K562 (cell line): Measurements from ENCODE around the gene GASK1A. TPM values are rescaled to one million over a fixed set of nuclear protein-coding genes. Genes with fewer than 3 reads are reported as not detected.
A peak's percentile ranks its signal among the peaks of the same experiment; 100 is the strongest.

ENCODE experiments used
- ATAC-seq: fragments of 200-7000 bp; cut with Tn5 transposase; 3 replicates; pipeline ENCODE4 v1.9.1; 2020; ENCODE audit warnings: moderate library complexity
- BruUV-seq: library from RNA; stranded (reverse); fragments of 400-500 nt; replicated peaks from 2 replicates; lab custom pipeline; 2021; lab: Mats Ljungman, UMichigan
- CTCF ChIA-PET: fragments of 300-600 bp; formaldehyde crosslinking; extraction: SDS; loops from one replicate; lab custom pipeline; 2021; ENCODE audit warnings: low intra/inter-chr PET ratio; lab: Yijun Ruan, JAX
- POLR2A ChIA-PET: fragments of 300-600, 350-650 bp; sonication (Branson Sonifier 250); formaldehyde crosslinking; extraction: SDS; loops from one replicate; lab custom pipeline; 2021; ENCODE audit warnings: antibody characterized with exemption, inconsistent platforms; lab: Yijun Ruan, JAX
- DNase-seq, 4 experiments: peaks; one replicate each; pipeline versions ENCODE4 v3.0.0 to v3.0.0-alpha.2; 2011 to 2018; ENCODE audit warnings: low spot score in 3 of 4, mixed read lengths in 3 of 4; ENCODE audit errors: extremely low read depth in 1 of 4
- FAIRE-seq: peaks from 2 replicates; lab custom pipeline; 2011; peaks lifted over from hg19 to GRCh38; lab: Jason Lieb, UNC
- H2AFZ ChIP-seq: 2 replicates; pipeline ENCODE4 v1.6.0; 2011; ENCODE audit warnings: low read depth, low read length, control low read depth, inconsistent platforms
- H3K27ac ChIP-seq: fragments of 200-600 bp; 3 replicates; pipeline ENCODE4 v1.8.0; 2011; ENCODE audit warnings: low read depth, mild to moderate bottlenecking, control low read depth, inconsistent platforms, low read length, moderate library complexity, mixed read lengths; ENCODE audit errors: extremely low read depth
- H3K27me3 ChIP-seq, 2 experiments: fragments of 300-600 bp in 1 of 2; 2 replicates in 1 of 2; 3 replicates in 1 of 2; pipeline versions ENCODE4 v1.6.0 to v1.8.0; 2011; ENCODE audit warnings: inconsistent platforms in 2 of 2, low read length in 2 of 2, mild to moderate bottlenecking in 1 of 2, mixed read lengths in 1 of 2, moderate library complexity in 1 of 2; ENCODE audit not compliant: control insufficient read depth in 2 of 2, insufficient read depth in 2 of 2
- H3K36me3 ChIP-seq: fragments of 300-600 bp; 3 replicates; pipeline ENCODE4 v1.8.0; 2011; ENCODE audit warnings: mild to moderate bottlenecking, low read length, inconsistent platforms; ENCODE audit not compliant: control insufficient read depth, insufficient read depth
- H3K4me1 ChIP-seq, 2 experiments: fragments of 200-600 bp in 1 of 2; replicated peaks in 1 of 2; 2 replicates in 1 of 2; 3 replicates in 1 of 2; pipeline versions ENCODE4 v1.5.1 to v1.8.0; 2011; ENCODE audit warnings: inconsistent platforms in 2 of 2, low read length in 2 of 2, mild to moderate bottlenecking in 1 of 2, mixed read lengths in 1 of 2, moderate library complexity in 1 of 2; ENCODE audit not compliant: control insufficient read depth in 2 of 2, insufficient read depth in 2 of 2
- H3K4me2 ChIP-seq: 2 replicates; pipeline ENCODE4 v1.6.1; 2011; ENCODE audit warnings: low read length, control low read depth, inconsistent platforms, mixed read lengths; ENCODE audit not compliant: insufficient read depth
- H3K4me3 ChIP-seq: fragments of 200-600 bp; sonication (generic), shearing (Covaris generic); 2 replicates; pipeline ENCODE4 v1.5.1; 2016; ENCODE audit warnings: control low read depth, inconsistent platforms
- H3K79me2 ChIP-seq: fragments of 200-600 bp; 3 replicates; pipeline ENCODE4 v1.8.0; 2011; ENCODE audit warnings: low read length, inconsistent platforms; ENCODE audit not compliant: control insufficient read depth, insufficient read depth
- H3K9ac ChIP-seq, 2 experiments: 2 replicates each; pipeline versions ENCODE4 v1.6.0 to v1.6.1; 2011; ENCODE audit warnings: low read depth in 2 of 2, low read length in 2 of 2, control low read depth in 1 of 2, inconsistent platforms in 1 of 2, mild to moderate bottlenecking in 1 of 2, mixed read lengths in 1 of 2; ENCODE audit not compliant: insufficient read depth in 1 of 2
- H3K9me1 ChIP-seq: one replicate; pipeline ENCODE4 v1.6.0; 2011; ENCODE audit warnings: inconsistent platforms, mild to moderate bottlenecking, low read length, moderate library complexity; ENCODE audit not compliant: control insufficient read depth, insufficient read depth
- H3K9me3 ChIP-seq: replicated peaks from 2 replicates; pipeline ENCODE4 v1.5.1; 2011; ENCODE audit warnings: low read depth, low read length, inconsistent platforms; ENCODE audit not compliant: control insufficient read depth, insufficient read depth
- H4K20me1 ChIP-seq: replicated peaks from 2 replicates; pipeline ENCODE4 v1.6.1; 2011; ENCODE audit warnings: low read length, inconsistent platforms, mixed read lengths; ENCODE audit not compliant: control insufficient read depth, insufficient read depth
- SPI1 ChIP-seq: IDR thresholded peaks from 2 replicates; pipeline ENCODE4 v1.6.1; 2011; ENCODE audit warnings: low read depth, low read length, control low read depth, borderline replicate concordance
- WGBS: fragments of 100-300 bp; shearing (Covaris generic); methylation state at CpG from one replicate; pipeline ENCODE4 v1.1.6; 2016; ENCODE audit warnings: low coverage, mixed read lengths; ENCODE audit not compliant: insufficient coverage; ENCODE audit errors: missing lambda C conversion rate; 5-methylcytosine and 5-hydroxymethylcytosine counted together
- in situ Hi-C: fragments of 300-500 bp; cut with MboI; formaldehyde crosslinking; loops from 4 replicates; pipeline ENCODE4 v1.15.0; 2018; ENCODE audit warnings: inconsistent platforms, mixed read lengths
- intact Hi-C: fragments of 100-400 bp; cut with micrococcal nuclease; formaldehyde crosslinking; loops from 2 replicates; pipeline ENCODE4 v1.14.2; 2022
- polyA plus RNA-seq, 8 experiments: library from polyadenylated mRNA; depleted of rRNA in 4 of 8; stranded (reverse) in 5 of 8; unstranded in 3 of 8; fragments of >200 nt; fragmentation: Nextera tagmentation in 2 of 8; fragmentation: Illumina TruSeq in 1 of 8; extraction: Ambion mirVana in 2 of 8; extraction: Trizol in 1 of 8; gene quantifications; 2 replicates each; pipeline versions ENCODE4 v1.2.1 to v1.2.3, GENCODE V29; 2011 to 2014; ENCODE audit warnings: inconsistent platforms in 1 of 8, missing spikeins in 1 of 8
- total RNA-seq, 7 experiments: library from RNA; depleted of rRNA in 6 of 7; stranded (reverse); fragments of >200 nt in 6 of 7; fragmentation: Illumina TruSeq in 2 of 7; extraction: Trizol in 2 of 7; gene quantifications; 2 replicates each; pipeline versions ENCODE4 v1.2.1 to v1.2.3, GENCODE V29; 2011 to 2021; ENCODE audit warnings: low replicate concordance in 1 of 7
- TF ChIP-seq, protein P1 (sequence below), 2 experiments: fragments of 450-650 bp; IDR thresholded peaks; 2 replicates each; pipeline ENCODE4 v1.6.1; 2016; ENCODE audit warnings: mild to moderate bottlenecking in 2 of 2, borderline replicate concordance in 1 of 2, low read depth in 1 of 2, moderate library complexity in 1 of 2

Gene GASK1A
- total and polyA plus RNA-seq, 9 of the 15 experiments (the other 6 are each of a cell fraction or from before 2014, with no cell fraction given): 0.04 to 0.11 (median 0.05) TPM; not detected in 5

- BruUV-seq: no TSS peak
Observed at GRCh38 chr3:43015991-43016865, 37.1 kb downstream of the GASK1A start.

More at GRCh38 chr3:43015991-43016865, 37.1 kb downstream of the GASK1A start:
- Histone ChIP-seq H3K79me2 (no peaks in the 10 kb centered on the region), H3K9me3 (no peaks in the 10 kb centered on the region; the same call in 1 of the 2 replicates), H4K20me1 (no peaks in the 10 kb centered on the region), H3K4me1 (no peaks in the 10 kb centered on the region), H3K36me3 (no peaks in the 10 kb centered on the region), H3K4me2 (no peak overlapping the region), H3K9ac (no peak overlapping the region), H2AFZ (no peak overlapping the region), H3K27ac (no peak overlapping the region)
- no peak for DNase-seq
- intact Hi-C loops: no loop called here
- POLR2A ChIA-PET: no interaction called here
- TF ChIP-seq SPI1: 0 out of 2 replicates have a peak, but pooled peaks have one; percentile 13
- TF ChIP-seq, protein P1, sequence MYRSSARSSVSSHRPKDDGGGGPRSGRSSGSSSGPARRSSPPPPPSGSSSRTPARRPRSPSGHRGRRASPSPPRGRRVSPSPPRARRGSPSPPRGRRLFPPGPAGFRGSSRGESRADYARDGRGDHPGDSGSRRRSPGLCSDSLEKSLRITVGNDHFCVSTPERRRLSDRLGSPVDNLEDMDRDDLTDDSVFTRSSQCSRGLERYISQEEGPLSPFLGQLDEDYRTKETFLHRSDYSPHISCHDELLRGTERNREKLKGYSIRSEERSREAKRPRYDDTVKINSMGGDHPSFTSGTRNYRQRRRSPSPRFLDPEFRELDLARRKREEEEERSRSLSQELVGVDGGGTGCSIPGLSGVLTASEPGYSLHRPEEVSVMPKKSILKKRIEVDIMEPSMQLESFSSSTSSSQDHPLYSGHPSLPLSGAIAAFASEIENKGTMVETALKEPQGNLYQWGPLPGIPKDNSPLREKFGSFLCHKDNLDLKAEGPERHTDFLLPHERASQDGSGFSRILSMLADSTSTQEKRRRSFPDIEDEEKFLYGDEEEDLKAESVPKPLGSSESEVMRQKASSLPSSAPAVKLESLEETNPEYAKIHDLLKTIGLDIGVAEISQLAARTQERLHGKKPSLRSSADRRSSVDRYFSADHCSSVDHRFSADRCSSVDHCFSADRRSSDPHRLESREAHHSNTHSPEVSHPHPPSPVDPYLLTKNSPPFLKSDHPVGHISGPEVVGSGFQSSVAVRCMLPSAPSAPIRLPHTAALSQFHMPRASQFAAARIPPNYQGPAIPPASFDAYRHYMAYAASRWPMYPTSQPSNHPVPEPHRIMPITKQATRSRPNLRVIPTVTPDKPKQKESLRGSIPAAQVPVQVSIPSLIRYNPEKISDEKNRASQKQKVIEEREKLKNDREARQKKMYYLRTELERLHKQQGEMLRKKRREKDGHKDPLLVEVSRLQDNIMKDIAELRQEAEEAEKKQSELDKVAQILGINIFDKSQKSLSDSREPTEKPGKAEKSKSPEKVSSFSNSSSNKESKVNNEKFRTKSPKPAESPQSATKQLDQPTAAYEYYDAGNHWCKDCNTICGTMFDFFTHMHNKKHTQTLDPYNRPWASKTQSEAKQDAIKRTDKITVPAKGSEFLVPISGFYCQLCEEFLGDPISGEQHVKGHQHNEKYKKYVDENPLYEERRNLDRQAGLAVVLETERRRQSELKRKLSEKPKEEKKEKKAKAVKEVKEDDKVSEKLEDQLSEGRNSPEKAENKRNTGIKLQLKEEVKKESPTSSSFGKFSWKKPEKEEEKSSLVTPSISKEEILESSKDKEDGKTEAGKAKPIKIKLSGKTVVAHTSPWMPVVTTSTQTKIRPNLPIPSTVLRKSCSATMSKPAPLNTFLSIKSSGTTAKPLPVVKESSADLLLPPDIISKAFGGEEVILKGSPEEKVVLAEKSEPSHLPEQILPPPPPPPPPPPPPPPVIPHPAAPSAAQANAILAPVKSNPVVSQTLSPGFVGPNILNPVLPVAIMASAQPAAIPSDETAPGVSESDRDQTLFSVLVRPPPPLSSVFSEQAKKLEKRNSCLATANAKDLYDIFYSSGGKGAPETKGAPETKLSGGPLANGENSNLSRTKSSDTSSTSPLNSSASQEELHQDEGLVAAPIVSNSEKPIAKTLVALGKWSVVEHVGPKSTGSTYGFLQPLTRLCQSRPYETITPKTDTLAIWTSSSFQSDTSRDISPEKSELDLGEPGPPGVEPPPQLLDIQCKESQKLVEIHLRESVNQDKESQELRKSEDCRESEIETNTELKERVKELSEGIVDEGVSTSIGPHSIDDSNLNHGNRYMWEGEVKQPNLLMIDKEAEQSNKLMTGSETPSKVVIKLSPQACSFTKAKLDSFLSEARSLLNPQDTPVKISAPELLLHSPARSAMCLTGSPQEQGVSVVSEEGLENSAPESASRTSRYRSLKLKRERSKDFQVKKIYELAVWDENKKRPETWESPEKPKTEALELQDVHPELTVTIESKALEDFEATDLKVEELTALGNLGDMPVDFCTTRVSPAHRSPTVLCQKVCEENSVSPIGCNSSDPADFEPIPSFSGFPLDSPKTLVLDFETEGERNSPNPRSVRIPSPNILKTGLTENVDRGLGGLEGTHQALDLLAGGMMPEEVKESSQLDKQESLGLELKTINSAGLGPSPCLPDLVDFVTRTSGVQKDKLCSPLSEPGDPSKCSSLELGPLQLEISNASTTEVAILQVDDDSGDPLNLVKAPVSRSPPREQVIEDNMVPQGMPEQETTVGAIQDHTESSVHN (IDR thresholded peaks at IDR 0.05; ENCODE audit: borderline replicate concordance in 1 of 2, low read depth in 1 of 2): no peak
- TF ChIP-seq, all 486 proteins: peak for 1
- ATAC-seq: no peak
- no peak for FAIRE-seq
- in situ Hi-C loops: no loop called here
- no peak overlapping the region for H3K4me3 ChIP-seq
- H3K27me3 ChIP-seq: 0 out of 5 replicates have a peak, but pooled peaks cover 0 to 3% of the 10 kb centered on the region in 2 experiments
- CTCF ChIA-PET: no interaction called here
- no peaks in the 10 kb centered on the region for H3K9me1 ChIP-seq
- WGBS: under 1% methylated on average over 5 of the region's 5 CpGs
